Stimulated activated CD4-positive, alpha-beta T cell treated with anti-CD3 and anti-CD28 coated beads, Interleukin-15, amount 100 ng/mL, for 1 hour (primary cell): ENCODE measurements around the gene CELF5.

Experiments used
- DNase-seq, 2 donors: peaks; one replicate each; pipeline ENCODE4 v3.0.0-alpha.2; 2020; ENCODE audit warnings: low read depth in 1 of 2, low spot score in 1 of 2

The CELF5 gene

DNA sequence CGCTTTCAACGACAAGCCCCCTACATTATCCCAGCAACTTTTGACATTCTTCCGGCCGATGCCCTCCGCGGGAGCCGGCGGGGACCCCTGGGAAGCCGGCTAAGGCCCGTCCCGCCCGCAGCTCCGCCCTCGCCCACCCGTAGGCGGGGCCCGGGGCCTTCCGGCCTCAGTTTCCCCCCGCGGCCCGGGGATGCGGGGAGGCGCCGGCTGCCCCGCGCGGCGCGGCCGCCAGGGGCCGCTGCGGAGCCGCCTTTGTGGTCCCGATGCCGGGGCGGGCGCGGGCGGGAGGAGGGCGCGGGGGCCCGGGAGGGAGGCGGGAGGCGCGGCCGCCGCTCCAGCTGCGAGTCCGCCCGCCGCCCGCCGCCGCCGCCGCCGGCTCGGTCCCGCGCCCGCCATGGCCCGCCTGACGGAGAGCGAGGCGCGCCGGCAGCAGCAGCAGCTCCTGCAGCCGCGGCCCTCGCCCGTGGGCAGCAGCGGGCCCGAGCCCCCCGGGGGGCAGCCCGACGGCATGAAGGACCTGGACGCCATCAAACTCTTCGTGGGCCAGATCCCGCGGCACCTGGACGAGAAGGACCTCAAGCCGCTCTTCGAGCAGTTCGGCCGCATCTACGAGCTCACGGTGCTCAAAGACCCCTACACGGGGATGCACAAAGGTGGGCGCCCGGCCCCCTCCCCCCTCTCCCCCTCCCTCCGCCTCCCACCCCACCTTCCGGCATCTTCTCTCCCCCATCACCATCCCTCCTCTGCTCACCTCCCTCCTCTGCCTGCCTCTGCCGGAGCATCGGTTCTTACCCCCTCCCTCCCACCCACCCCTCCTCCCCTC is at the start of gene CELF5:
TSS of gene CELF5 (plus strand) at position 316 of the 823 bp plus-strand sequence. CDS start at position 395, 79 bp downstream.
- peak; percentile 32 to 54 for DNase-seq

DNA sequence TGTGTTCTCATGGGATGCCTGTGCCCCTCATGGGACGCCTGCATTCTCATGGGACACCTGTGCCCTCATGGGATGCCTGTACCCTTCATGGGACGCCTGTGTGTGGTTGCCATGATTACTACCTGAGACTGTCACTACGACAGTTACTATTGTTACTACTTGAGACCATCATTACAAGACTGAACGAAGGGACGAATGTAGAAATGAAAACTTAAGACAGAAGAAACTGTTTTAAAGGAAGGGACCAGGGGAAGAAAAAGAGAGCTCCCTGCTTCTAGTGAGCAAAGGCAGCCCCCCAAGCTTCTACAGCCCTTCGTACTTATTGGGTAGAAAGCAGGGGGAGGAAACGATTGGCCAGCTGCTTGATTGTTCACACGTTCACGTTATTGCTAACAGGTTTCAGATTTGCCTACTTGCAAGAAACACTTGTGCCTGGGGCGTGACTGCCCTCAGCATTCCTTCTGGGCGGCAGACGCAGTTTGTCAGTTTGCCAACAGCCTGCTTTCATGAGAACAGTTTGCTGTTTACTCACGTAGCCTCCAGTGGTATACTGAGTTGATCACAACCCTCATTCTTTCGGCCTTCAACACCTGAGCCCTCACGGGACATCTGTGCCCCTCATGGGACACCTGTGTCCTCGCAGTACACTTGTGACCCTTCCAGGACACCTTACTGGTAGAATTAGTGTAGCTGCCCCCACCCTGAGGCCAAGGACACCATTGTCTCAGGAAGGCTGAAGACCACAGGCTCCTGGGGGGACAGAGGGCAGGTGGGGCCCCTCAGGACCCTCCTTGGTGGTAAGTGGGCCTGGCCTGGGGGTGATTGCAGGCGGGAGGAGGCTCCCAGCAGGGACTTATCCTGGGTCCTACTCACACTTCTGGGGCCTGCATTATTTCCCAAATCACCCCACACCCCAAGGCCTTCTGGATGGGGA is 48.4 kb upstream of the CELF5 start:
- no peak for DNase-seq

DNA sequence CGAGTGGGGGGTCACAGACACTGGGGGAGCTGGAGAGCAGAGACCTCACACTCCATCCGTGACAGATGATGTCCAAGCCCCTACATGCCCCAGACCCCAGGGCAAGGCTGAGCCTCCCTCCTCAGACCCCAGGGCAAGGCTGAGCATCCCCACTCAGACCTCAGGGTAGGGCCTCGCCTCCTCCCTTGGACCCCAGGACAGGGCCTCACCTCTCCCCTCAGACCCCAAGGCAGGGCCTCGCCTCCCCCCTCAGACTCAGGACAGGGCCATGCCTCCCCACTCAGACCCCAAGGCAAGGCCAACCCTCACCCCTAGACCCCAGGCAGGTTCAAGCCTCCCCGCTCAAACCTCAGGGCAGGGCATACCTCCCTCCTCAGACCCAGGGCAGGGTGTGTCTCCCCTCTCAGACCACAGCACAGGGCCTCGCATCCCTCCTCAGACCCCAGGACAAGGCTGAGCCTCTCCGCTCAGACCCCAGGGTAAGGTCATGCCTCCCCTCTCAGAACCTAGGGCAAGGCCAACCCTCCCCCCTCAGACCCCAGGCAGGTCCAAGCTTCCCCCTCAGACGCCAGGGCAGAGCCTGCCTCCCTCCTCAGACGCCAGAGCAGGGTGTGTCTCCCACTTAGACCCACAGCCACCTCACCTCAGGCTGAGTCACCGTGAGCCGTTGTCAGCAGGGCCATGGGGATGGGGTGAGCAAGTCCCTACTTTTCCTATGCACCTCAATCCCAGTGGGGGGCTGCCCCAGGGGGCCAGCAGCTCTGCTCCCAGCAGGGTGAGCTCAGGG is 47.6 kb upstream of the CELF5 start:
- peak; percentile 54 to 55 for DNase-seq

DNA sequence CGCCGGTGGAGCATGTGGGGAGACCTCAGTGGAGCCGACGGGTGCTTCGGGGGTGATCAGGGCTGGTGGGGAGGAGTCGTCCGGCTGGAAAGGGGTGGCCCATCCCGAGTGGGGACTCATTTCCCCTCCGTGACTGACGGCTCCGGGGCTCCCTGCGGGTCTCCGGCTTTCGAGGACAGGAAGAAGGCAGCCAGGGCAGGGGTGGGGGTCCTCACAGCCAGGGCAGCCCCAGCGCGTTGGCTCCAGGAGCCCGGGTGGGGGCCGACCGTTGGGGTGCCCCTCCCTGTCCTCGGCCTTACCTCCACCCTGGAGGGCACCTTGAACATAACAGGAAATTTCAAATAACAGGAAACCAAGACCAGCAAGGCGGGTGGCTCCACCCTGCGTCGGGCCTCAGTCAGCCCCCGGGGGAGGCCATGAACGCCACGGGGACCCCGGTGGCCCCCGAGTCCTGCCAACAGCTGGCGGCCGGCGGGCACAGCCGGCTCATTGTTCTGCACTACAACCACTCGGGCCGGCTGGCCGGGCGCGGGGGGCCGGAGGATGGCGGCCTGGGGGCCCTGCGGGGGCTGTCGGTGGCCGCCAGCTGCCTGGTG is 46.0 kb upstream of the CELF5 start, which contains the start of gene S1PR4:
TSS of gene S1PR4 (plus strand) at position 393 of the 596 bp plus-strand sequence. CDS start at position 417, 24 bp downstream.
- DNase-seq, result peak; percentile 36 to 60

DNA sequence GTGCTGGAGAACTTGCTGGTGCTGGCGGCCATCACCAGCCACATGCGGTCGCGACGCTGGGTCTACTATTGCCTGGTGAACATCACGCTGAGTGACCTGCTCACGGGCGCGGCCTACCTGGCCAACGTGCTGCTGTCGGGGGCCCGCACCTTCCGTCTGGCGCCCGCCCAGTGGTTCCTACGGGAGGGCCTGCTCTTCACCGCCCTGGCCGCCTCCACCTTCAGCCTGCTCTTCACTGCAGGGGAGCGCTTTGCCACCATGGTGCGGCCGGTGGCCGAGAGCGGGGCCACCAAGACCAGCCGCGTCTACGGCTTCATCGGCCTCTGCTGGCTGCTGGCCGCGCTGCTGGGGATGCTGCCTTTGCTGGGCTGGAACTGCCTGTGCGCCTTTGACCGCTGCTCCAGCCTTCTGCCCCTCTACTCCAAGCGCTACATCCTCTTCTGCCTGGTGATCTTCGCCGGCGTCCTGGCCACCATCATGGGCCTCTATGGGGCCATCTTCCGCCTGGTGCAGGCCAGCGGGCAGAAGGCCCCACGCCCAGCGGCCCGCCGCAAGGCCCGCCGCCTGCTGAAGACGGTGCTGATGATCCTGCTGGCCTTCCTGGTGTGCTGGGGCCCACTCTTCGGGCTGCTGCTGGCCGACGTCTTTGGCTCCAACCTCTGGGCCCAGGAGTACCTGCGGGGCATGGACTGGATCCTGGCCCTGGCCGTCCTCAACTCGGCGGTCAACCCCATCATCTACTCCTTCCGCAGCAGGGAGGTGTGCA is 45.3 kb upstream of the CELF5 start:
- DNase-seq, result no peak

DNA sequence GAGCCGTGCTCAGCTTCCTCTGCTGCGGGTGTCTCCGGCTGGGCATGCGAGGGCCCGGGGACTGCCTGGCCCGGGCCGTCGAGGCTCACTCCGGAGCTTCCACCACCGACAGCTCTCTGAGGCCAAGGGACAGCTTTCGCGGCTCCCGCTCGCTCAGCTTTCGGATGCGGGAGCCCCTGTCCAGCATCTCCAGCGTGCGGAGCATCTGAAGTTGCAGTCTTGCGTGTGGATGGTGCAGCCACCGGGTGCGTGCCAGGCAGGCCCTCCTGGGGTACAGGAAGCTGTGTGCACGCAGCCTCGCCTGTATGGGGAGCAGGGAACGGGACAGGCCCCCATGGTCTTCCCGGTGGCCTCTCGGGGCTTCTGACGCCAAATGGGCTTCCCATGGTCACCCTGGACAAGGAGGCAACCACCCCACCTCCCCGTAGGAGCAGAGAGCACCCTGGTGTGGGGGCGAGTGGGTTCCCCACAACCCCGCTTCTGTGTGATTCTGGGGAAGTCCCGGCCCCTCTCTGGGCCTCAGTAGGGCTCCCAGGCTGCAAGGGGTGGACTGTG is 44.6 kb upstream of the CELF5 start:
- DNase-seq, result peak in 1 of 2 donors; percentile 36

DNA sequence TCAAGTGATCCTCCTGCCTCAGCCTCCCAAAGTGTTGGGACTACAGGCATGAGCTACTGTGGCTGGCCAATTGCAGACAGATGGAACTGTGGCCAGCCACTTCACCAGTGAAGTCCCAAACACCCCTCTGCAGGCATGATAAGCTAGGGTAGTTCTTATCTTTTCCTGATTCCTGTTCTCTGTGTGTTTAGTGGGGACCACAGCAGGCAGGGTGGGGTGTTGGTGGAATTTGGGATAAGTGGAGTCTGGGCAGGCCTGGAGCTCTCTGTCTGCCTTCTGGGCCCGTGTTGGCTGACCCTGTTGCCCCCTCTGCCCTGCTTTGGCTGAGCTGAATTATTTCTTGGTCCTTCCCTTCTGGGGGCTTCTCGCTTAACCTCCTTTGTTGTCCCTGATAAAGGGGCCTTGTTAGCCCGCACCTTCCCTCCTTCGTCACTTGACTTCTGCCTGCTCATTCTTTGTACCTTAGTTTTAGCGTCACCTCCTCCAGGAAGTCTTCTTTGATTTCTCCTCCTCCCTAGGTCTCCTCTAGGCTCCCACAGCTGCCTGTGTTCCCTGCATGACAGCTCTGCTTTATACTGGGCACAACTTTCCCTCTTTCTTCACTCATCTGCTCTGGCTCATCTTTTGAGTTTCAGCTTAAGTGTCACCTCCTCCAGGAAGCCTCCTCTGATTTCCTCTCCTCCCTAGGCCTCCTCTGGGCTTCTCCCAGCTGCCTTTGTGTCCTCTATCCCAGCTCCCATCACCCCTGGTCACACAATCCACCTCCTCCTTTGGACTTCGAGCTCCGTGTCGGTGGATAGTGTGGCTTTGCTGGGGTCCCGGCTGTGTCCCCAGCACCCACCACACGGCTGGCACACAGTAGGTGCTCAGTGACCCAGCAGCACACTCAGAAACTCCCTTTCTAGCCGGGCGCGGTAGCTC is 40.5 kb upstream of the CELF5 start:
- DNase-seq, result no peak

DNA sequence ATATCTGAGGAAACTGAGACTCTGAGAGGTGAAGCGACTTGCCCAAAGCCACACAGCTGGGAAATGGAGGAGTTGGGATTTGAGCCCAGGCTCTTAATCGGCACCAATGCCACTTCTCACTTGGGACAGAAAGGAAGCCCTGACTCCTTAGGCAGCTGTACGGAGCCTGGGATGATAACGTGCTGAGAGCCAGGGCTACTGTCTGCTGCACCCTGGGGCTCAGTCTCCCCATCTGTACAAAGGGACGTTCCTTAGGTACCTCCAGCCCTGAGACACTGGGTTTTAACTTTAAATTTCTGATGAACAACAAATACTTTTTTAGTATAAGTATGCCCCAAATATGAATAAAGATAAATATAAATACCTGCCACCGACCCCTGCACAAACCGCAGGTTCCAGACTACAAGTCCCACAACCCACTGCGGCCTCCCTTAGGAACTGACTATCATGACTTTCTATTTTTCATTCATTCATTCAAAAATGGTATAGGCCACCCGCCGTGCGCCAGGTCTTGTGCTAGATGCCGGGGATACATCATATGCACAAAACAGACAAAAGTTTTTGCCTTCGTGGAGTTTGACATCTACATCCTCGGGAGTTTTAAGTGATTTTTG is 39.5 kb upstream of the CELF5 start:
- DNase-seq, result peak in 1 of 2 donors; percentile 49

DNA sequence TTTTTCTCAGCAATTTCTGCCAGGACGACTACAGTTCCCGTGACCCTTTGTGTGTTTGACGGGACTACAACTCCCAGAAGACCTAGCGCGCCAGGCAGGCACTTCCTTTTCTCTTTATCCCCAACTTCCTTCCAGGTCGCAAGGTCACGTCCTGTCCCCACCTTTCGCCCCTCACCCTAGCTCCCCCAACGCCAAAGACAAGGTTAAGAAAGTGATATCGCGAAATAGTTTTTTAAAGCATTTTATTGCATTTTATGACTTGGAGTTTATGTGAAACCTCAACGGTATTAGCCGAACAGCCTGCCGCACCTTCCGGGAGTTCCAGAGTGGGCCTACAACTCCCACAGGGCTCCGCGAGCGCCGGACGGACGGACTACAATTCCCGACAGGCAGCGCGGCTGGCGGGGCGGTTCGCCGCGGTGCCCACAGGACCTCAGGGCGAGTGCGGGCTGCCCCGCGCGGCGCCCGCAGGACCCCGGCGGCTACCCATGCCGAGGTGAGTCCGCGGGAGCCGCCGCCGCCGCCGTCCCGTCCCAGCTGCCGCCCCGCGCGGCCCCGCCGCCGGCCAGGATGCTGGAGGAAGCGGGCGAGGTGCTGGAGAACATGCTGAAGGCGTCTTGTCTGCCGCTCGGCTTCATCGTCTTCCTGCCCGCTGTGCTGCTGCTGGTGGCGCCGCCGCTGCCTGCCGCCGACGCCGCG is 38.9 kb upstream of the CELF5 start, which contains the start of gene NCLN:
TSS of gene NCLN (plus strand) at position 470 of the 699 bp plus-strand sequence. CDS start at position 571, 101 bp downstream.
- peak; percentile 90 to 93 for DNase-seq

DNA sequence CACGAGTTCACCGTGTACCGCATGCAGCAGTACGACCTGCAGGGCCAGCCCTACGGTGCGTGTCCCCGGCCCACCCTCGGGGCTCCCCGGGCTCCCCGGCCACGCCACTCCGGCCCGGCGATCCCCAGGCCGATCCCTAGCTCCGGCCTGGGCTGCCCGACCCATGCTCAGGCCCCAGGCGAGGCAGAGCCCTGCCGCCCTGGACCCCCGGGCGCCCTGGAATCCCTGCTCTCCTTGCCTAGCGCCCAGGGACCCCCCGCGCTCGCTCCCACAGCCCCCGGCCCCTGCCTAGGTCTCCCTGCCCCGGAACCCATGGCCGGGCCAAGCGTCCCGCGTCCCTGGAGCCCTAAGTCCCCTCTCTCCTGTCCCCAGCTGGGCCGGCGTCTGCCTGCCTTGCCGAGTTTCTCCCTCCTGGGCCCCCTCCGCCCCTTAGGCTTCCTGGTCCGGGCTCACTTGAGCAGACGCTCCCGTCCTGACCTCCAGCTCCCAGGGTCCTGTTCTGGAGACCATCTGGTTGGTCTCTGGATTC is 38.2 kb upstream of the CELF5 start:
- no peak for DNase-seq

DNA sequence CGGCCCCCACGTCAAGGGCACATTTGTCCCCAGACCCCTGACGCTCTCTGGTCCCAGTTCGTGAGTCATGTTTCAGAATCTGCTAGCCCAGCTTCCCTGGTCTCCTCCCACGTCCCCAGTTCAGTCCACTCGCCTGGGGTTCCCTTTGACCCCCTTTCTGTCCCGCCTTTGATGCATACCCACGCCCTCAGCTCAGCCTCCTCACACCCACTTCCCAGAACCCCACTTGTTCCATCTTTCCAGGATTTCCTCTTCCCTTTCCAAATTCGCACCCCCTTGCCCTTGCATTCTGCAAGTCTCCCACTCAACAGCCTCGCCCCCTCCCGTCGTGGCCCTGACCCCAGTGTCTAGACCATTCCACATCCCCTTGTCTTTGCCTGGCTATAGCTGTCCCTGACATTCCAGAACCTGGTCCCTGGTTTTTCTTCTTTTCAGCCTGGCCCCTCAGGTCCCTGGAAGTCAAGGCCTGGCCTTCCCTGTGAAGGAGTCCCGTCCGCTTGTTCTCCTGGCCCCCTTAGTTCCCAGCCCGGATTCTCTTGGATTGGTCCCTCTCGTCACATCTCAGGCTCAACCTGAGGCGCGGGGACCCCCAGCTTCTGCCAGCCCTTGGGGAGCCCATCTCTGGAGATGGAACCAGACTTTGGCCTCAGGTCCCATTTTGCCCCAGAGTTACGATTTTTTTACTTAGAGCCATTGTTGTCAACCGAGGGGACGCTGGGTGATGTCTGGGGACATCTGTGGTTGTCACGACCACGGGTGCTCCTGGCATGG is 37.4 kb upstream of the CELF5 start:
- DNase-seq, result no peak

DNA sequence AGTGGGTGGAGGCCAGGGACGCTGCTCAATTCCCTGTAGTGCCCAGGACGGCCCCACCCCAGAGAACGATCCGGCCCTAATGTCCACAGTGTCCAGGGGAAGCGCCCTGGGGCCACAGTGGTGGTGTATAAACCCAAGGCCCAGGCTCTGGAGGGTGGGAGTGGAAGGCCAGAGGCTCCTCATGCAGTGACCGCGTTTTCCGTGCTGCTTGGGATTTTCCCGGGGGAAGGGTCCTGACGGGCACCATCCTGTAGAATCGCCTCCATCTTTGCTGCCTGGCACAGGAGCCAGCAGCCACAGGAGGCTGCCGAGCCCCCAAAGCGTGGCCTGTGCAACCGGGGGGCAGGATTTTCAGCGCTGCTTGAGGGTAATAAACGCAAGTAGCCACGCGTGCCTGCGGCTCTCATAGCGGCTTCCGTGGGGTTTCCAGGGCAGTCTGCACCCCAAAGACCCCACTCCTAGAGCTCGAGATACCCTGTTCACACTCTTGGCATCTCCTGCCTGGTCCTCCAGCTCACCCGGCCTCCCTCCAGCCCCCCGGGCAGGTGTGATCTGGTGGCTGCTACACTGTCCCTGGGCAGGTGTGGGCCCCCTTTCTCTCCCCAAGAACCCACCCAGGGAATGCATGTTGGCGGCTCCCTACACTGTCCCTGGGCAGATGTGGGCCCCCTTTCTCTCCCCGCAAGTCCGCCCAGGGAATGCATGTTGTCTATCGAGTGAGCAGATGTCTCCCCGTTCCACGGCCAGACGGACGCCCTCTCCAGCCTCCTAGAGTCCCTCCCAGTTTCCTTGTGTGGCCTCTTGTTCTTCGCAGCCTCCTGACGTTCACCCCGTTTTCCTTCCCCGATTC is 36.6 kb upstream of the CELF5 start:
- no peak for DNase-seq

DNA sequence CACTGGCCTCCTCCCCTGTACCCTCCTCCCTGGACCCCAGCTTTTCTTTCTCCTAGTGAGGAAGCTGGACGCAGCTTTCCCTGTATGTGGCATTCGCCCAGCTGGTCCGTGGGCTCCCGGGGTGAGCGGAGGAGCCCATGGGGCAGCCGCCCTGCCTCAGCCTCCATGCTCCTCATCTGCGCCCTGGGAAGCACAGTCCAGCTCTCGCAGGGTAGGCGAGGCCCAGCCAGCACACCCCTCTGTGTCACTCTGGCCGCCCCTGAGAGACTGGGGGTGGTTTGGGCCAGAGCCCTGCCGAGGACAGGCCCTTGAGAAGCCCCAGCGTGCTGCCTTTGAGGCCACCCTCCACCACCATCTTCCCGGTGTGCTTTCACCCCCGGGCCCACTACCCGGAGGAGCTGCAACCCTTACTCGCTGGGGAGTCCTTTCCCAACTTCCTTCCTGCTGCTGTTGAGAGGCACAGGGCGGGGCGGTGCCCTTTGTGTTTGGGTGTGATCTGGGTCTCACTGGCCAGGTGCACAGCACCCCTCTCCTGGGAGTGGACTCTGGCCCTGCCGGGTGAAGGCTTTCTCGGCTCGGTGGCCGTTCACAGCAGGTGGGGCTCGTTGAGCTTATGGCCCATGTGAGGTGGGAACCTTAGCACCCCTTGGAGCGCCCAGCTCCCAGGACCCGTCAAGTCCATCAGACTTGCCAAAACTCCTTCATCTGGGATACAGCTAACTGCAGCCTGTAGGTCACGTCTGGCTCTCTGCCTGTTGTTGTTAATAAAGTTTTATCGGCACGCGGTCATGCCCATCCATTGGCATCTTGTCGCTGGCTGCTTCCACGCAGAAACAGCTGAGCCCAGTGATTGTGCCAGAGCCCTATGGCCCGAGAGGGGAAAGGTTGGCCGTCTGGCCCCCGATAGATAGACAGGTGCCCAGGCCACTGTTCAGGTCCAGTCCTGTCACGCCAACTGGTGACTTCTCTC is 35.5 kb upstream of the CELF5 start:
- DNase-seq, result no peak
